Uterus (tissue), 2 donors: ENCODE measurements around the gene SPIRE2.

Experiments
- POLR2A ChIP-seq, 2 donors: fragments of 450-650 bp; IDR thresholded peaks; one replicate each; pipeline ENCODE4 v1.6.1; 2016; ENCODE audit warnings: antibody characterized with exemption in 2 of 2, mild to moderate bottlenecking in 1 of 2, moderate library complexity in 1 of 2
- TF ChIP-seq, protein P1 (sequence below), 4 experiments: fragments of 200-600 bp in 2 of 4; fragments of 450-650 bp in 2 of 4; sonication (generic) in 2 of 4; IDR thresholded peaks; one replicate each; pipeline ENCODE4 v1.5.1; 2016 to 2019; ENCODE audit warnings: antibody characterized with exemption in 4 of 4, mild to moderate bottlenecking in 2 of 4, moderate library complexity in 1 of 4

DNA sequence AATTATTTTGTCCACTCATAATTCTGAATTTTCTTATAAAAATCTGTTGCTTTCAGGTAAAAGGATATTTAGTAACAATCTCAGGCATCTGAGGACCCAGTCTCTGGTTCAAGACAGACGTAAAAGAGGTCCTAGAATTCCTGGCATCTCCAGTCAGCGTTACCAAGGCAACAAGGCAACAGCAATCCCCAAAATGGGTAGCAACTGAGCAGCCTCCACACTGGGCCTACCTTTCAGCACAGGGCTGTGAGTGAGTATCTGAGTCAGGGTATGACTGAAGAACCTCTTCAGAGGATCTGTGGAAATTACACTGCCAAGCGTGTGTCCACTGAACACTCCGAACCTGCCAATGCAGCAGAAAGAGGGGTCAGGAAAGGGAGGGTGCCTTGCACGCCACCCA lies 32.6 kb upstream of the SPIRE2 start:
- TF ChIP-seq POLR2A (IDR thresholded peaks at IDR 0.05) = no peak
- TF ChIP-seq, protein P1, sequence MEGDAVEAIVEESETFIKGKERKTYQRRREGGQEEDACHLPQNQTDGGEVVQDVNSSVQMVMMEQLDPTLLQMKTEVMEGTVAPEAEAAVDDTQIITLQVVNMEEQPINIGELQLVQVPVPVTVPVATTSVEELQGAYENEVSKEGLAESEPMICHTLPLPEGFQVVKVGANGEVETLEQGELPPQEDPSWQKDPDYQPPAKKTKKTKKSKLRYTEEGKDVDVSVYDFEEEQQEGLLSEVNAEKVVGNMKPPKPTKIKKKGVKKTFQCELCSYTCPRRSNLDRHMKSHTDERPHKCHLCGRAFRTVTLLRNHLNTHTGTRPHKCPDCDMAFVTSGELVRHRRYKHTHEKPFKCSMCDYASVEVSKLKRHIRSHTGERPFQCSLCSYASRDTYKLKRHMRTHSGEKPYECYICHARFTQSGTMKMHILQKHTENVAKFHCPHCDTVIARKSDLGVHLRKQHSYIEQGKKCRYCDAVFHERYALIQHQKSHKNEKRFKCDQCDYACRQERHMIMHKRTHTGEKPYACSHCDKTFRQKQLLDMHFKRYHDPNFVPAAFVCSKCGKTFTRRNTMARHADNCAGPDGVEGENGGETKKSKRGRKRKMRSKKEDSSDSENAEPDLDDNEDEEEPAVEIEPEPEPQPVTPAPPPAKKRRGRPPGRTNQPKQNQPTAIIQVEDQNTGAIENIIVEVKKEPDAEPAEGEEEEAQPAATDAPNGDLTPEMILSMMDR (IDR thresholded peaks at IDR 0.05) = no peak
